CD4-positive, alpha-beta T cell treated with Interleukin-17A for 4 hours (primary cell): Measurements from ENCODE around the gene NLGN2.
"Not testable (repeated sequence)": the region's sequence is repeated elsewhere in the genome, so short reads cannot be mapped to it uniquely, and the experiment has no call there.

ENCODE experiments used
- DNase-seq: peaks from one replicate; pipeline ENCODE4 v3.0.0-alpha.2; 2020; ENCODE audit warnings: mixed read lengths

Gene NLGN2

DNA sequence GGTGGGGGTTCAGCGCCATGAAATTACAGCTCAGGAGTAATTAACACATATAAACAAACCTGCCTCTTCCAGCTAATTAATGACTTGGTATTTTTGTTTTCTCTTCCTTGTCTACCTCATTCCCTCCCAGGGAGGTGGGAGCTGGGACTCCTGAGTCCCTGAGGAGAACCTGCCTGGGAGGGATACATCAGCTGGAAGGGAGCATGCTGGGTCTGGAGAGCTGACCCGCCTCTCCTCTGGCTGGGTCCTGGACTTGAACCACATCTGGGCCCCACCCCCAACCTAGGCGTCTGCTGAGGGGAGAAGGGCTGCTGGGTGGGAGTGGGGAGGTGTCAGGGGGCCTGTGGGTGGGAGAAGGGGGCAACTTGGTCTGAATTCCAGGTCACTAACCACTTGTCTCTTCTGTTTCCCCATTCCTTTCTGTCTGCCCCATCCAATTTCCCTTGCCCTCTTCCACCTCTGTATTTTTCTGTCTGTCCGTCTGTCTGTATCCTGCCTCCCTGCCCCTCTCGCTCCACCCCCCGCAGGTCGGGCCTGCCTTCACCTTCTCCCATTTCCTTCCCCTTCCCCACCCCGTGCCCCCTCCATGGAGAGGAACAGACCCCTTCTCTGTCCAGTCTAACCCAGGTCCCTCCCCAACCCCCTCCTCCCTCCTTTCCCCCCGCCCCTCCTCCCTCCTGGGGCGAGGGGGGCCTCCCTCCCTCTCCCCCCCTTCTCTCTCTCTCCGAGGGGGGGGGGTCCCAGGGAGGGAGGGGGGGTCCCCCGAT, at the start of gene NLGN2:
Gene NLGN2 (plus strand): TSS at position 361 of the 767 bp plus-strand sequence. CDS start 411 bp downstream, outside the sequence.
- no peak for DNase-seq

DNA sequence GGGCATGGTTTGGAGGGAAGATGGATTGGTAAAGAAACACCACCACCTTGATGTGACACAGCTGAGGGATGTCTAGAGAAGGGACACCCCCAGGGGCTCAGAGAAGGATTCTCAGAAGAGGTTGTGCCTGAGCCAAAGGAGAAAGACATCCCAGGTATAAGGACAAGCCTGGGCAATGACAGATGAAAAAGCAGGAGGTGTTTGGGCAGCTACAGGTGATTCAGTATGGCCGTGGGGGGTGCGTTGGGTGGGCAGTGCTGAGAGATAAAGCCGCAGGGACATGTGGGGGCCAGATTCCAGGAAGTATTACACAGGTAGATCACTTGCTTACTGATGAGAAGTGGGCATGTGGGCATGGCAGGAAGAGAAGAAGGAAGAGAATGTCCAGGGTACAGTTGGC, 45.7 kb upstream of the NLGN2 start:
- DNase-seq, result no peak

- no peak for DNase-seq
These were observed 44.3 kb upstream of the NLGN2 start for GRCh38 chr17:7363311-7363710.

DNA sequence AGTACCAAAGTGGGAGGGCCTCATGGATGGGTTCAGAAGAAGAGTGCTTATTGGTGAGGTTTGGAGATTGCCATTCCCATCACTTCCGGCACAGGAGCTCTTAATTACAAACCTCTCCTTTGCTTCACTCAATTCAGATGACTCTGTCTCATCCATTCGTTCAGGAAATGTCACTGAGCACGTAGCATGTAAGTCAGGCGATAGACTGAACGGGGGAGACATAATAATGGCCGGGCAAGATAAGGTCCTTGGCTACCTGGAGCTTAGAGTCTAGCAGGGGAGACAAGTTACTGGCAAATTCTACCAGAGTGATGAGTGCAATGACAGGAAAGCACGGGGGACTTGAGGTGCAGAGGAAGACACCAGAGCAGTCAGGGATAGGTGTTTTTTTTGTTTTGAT, 41.7 kb upstream of the NLGN2 start:
- not testable (repeated sequence) for DNase-seq

DNA sequence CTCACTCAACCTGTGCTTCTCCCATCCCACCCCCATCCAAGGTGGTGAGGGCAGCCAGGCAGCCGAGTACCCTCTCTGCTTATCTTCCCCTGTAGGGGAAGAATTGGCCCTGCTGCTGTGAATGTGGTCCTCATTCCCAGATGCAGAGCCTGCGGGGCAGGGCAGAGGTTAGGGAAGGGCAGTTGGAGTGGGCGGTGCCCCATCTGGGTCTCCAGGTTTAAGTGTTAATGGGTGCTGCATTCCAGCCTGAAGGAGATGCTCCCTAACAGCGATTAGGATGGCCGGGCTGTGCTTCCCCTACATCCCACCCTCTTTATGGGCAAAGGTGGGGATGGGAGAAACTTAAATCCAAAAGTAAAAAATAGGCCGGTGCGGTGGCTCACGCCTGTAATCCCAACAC, 40.6 kb upstream of the NLGN2 start:
- DNase-seq, result no peak

DNA sequence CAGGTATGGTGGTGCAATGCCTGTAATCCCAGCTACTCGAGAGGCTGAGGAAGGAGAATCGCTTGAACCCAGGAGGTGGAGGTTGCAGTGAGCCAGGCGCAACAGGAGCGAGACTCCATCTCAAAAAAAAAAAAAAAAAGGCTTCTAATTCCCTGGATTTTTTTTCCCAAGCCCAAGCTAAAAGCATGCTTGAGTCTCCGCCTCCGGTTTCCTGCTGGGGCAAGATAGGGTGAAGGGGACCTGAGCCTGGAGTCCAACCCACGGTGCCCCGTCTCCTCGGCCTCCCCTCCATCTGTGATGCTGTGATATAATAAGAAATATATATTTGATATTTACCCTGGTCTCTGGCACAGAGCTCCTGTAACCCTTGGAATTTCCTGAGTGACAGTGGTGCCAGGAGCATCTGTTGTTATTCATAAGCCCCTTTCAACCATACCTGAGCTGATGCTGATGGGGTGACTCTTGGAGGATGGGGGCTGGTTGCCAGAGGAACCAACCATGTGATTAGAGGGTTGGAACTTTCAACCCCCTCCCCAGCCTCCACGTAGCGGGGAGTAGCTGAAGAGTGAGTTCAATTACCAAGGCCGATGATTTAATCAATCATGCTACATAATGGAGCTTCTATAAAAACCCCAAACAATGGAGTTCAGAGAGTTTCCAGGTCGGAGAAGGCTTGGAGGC, 39.6 kb upstream of the NLGN2 start:
- no peak for DNase-seq

DNA sequence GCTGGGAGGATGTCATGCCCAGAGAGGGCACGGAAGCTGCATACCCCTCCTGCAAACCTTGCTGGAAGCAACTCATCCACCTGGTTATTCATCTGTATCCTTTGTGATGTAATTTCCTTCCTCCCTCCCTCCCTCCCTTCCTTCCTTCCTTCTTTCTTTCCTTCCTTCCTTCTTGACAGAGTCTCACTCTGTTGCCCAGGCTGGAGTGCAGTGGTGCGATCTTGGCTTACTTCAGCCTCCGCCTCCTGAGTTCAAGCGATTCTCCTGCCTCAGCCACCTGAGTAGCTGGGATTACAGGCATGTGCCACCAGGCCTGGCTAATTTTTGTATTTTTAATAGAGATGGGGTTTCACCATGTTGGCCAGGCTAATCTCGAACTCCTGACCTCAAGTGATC, 39.0 kb upstream of the NLGN2 start:
- not testable (repeated sequence) for DNase-seq

- no peak for DNase-seq
These were observed 37.8 kb upstream of the NLGN2 start for GRCh38 chr17:7369825-7370224.

- no peak for DNase-seq
These were observed 36.8 kb upstream of the NLGN2 start for GRCh38 chr17:7370853-7371252.

DNA sequence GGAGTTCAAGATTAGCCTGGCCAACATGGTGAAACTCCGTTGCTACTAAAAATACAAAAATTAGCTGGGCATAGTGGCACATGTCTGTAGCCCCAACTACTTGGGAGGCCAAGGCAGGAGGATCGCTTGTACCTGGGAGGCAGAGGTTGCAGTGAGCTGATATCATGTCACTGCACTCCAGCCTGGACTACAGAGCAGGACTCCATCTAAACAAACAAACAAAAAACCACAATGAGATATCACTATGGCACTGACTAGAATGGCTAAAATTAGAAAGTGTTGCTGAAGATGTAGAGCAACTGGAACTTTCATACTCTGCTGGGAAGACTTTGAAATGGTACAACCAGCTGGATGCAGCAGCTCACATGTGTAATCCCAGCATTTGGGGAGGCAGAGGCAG, 33.3 kb upstream of the NLGN2 start:
- no peak for DNase-seq

GRCh38 chr17:7379134-7379533, 28.5 kb upstream of the NLGN2 start:
- DNase-seq, result no peak

- no peak for DNase-seq
These were observed 27.3 kb upstream of the NLGN2 start for GRCh38 chr17:7380321-7380720.

DNA sequence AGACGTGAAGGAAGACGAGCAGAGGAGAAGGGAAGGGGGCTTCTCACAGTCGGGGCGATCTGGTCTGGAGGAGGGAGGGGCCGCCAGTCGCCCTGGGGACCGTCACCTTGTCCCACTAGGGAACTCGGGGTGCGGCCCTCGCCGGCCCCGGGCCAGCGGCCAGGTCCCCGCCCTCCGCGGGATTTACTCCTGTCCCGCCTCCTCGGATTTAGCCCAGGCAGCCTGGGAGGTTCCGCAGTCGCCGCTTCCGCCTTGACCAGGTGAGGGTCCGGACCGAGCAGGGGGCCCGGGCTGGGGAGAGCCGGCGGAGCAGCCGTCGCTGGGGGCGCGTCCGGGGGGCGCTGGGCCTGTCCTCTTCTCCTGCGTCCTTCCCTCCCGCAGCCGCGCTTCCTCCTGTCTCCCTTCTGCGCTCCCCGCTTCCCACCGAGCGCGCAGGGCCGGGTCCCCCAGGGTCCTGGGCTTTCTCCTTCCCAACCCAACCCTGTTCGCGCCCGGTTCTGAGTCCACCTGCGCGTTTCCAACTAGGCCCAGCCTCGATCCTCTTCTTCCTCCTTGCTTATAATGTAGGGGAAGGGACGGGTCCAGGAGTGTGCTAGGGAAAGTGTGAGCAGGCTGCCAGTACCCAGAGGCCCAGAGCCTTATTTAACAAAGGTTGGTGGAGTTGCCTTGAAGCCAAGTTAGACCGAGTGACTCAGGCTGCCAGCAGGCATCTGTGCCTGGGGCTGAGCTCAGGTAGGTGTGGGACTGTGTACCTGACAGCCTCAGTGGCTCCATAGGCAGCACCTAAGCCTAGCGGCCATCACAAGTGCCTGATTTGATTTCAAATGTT, 26.6 kb upstream of the NLGN2 start, which contains the start of gene TNK1:
Gene TNK1 (plus strand): TSS at position 235 of the 829 bp plus-strand sequence. CDS start 1,838 bp downstream, outside the sequence.
- DNase-seq, result no peak

DNA sequence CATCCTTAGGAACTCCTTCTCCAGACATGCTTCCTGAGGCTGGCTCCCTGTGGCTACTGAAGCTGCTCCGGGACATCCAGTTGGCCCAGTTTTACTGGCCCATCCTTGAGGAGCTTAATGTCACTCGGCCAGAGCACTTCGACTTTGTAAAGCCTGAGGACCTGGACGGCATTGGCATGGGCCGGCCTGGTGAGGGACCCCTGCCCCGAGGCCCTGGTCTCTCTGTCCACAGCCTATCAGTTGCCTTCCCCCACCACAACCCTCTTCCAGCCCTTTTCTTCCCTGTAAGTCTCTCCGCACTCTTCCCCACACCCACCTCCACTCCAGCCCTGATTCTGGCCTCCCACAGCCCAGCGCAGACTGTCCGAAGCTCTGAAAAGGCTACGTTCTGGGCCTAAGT, 24.7 kb upstream of the NLGN2 start:
- no peak for DNase-seq

DNA sequence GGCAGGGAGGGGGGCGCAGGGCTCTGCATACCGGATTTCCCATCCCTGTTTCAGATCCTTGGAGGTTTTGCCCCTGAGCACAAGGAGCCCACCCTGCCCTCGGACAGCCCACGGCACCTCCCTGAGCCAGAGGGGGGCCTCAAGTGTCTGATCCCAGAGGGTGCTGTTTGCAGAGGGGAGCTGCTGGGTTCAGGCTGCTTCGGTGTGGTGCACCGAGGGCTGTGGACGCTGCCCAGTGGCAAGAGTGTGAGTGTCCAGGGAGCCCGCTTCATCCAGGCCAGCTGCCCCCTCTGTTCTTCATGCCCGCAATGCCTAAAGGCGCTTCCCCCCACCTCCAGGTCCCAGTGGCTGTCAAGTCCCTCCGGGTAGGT, 24.3 kb upstream of the NLGN2 start:
- DNase-seq, result no peak

GRCh38 chr17:7383742-7384488, 23.7 kb upstream of the NLGN2 start:
- DNase-seq, result peak; percentile 87

GRCh38 chr17:7384489-7385081, 23.1 kb upstream of the NLGN2 start:
- no peak for DNase-seq

DNA sequence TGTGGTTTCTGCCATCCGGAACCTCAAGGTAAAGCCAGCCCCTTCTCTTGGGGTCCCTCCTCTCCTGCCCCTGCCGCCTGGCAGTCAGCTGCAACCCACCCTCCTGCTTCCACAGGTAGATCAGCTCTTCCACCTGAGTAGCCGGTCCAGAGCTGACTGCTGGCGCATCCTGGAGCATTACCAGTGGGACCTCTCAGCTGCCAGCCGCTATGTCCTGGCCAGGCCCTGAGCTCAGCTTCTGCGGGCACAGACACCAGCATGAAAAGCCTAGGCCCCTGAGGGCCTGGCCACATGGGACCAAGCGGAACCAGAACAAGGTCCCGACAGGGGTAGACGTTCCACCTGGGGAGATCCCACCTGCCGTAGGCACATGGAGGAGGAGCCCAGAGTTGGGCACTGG, 18.8 kb upstream of the NLGN2 start:
- DNase-seq, result no peak

DNA sequence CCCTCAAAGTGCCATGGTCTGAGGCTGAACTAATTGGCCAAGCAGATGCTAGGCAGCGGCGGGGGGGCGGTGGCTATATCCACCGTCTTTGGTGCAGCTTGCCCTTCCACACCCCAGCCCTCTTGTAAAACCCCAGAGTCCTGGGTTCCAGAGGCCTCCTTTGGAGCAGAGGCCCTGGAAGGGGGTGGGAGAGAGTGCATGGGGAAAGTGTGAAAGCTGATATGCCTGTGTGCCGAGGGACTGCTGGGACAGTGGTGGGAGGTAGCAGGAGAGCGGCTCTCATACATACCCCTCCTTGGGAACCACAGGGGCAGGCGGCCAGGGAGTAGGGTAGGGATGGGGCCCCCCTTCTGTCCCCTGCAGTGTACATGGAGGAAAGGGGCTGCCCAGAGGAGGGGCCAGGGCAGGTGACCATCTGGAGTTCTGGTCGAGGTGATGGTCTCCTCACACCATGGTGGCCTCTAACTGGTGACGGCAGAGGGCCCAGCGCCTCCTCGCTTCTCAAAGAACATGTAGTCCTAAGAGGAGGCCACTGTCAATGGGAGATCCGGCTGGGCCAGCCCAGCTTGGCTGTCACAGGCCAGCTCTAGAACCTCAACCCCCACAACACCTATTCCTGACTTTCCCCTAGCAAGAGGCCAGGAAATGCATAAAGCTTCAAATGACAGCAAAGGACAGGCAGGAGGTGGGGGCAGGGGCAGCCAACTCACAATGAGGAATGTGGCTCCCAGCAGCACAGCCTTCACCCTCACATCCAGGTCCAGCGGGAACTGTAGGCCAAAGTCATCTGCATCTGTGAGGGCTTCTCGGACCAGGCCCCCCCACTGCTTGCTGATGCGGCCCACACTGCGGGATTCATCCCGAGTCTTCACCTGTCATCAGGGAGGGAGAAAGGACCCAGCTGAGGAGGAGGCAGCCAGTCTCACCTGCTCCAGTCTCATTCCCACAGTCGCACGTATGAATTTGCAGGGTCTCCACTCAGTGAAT, 17.4 kb upstream of the NLGN2 start:
- DNase-seq, result no peak

DNA sequence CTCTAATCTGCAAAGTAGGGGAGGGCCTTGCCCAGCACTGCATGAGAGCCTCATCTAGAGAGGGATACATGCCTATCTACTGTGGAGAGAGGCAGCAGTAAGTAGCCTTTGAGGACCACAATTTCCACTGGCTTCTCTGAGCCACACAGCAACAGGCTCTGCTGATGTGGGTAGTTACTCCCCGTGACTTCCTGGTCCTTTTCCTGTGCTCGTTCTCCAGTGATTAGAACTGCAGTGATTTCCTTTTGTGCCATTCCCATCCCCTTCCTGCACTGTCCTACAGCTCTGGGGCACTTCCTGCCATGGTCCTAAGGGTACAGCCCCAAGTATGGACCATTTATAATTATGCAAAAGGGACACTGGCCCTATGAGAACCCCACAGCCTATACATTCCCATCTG, 16.3 kb upstream of the NLGN2 start:
- no peak for DNase-seq
